PC-3 (cell line): ENCODE data around the gene KCNQ1OT1. TPM values are rescaled to one million over a fixed set of nuclear protein-coding genes. Genes with fewer than 3 reads are reported as not detected.

Experiments used
- ATAC-seq: fragments of 200-7000 bp; cut with Tn5 transposase; 2 replicates; pipeline ENCODE4 v1.9.1; 2020; ENCODE audit warnings: mild to moderate bottlenecking, moderate library complexity
- BruUV-seq: library from RNA; stranded (reverse); fragments of 400-500 nt; replicated peaks from 2 replicates; lab custom pipeline; 2021; lab: Mats Ljungman, UMichigan
- CTCF ChIA-PET: fragments of 300-600 bp; sonication (Branson Sonifier 250); formaldehyde crosslinking; loops from one replicate; lab custom pipeline; 2022; ENCODE audit warnings: antibody characterized with exemption; lab: Charles Lee
- POLR2A ChIA-PET: fragments of 300-600 bp; sonication (Branson Sonifier 250); formaldehyde crosslinking; loops from one replicate; lab custom pipeline; 2022; ENCODE audit warnings: antibody characterized with exemption; ENCODE audit not compliant: unreplicated experiment; lab: Charles Lee
- DNase-seq: peaks from one replicate; pipeline ENCODE4 v3.0.0-alpha.2; 2015
- H2AFZ ChIP-seq: fragments of 300-600 bp; sonication (generic); 2 replicates; pipeline ENCODE4 v1.6.0; 2016; ENCODE audit warnings: antibody characterized with exemption, low read length
- H3F3A ChIP-seq: fragments of 300-600 bp; sonication (generic); one replicate; pipeline ENCODE4 v1.6.0; 2017; ENCODE audit warnings: antibody characterized with exemption, low read length, control low read depth, mild to moderate bottlenecking; ENCODE audit not compliant: unreplicated experiment
- H3K27ac ChIP-seq: fragments of 300-600 bp; sonication (generic); 2 replicates; pipeline ENCODE4 v1.5.1; 2016; ENCODE audit warnings: mild to moderate bottlenecking, low read length
- H3K27me3 ChIP-seq: fragments of 300-600 bp; sonication (generic); 2 replicates; pipeline ENCODE4 v1.6.1; 2016; ENCODE audit warnings: low read length, mixed read lengths
- H3K36me3 ChIP-seq: fragments of 300-600 bp; sonication (generic); 2 replicates; pipeline ENCODE4 v1.6.1; 2016; ENCODE audit warnings: low read depth, mixed run types, low read length, mixed read lengths
- H3K4me1 ChIP-seq: fragments of 300-600 bp; sonication (generic); 2 replicates; pipeline ENCODE4 v1.5.1; 2016; ENCODE audit warnings: low read length; ENCODE audit not compliant: insufficient read depth
- H3K4me2 ChIP-seq: fragments of 300-600 bp; sonication (generic); 2 replicates; pipeline ENCODE4 v1.6.0; 2016; ENCODE audit warnings: low read length
- H3K4me3 ChIP-seq: fragments of 300-600 bp; sonication (generic); 2 replicates; pipeline ENCODE4 v1.5.1; 2016; ENCODE audit warnings: mild to moderate bottlenecking, low read length, mixed read lengths
- H3K79me2 ChIP-seq: fragments of 300-600 bp; sonication (generic); 2 replicates; pipeline ENCODE4 v1.6.1; 2017; ENCODE audit warnings: low read length, mixed read lengths
- H3K9ac ChIP-seq: fragments of 300-600 bp; sonication (generic); 2 replicates; pipeline ENCODE4 v1.6.0; 2016; ENCODE audit warnings: mild to moderate bottlenecking, low read length
- H3K9me2 ChIP-seq: fragments of 300-600 bp; sonication (generic); replicated peaks from 2 replicates; pipeline ENCODE4 v1.6.1; 2016; ENCODE audit warnings: mixed run types, low read length, mixed read lengths
- H3K9me3 ChIP-seq: fragments of 300-600 bp; sonication (generic); 2 replicates; pipeline ENCODE4 v1.6.1; 2016; ENCODE audit warnings: low read length, mixed read lengths
- H4K20me1 ChIP-seq: fragments of 300-600 bp; sonication (generic); 2 replicates; pipeline ENCODE4 v1.6.1; 2016; ENCODE audit warnings: low read length, mixed read lengths
- CTCF ChIP-seq: fragments of 300-600 bp; sonication (generic); conservative IDR thresholded peaks from 2 replicates; pipeline ENCODE4 v1.5.1; 2017; ENCODE audit warnings: antibody characterized with exemption, low read depth, mild to moderate bottlenecking, low read length
- EZH2 ChIP-seq: fragments of 300-600 bp; sonication (generic); IDR thresholded peaks from one replicate; pipeline ENCODE4 v1.6.1; 2017; ENCODE audit warnings: antibody characterized with exemption, mild to moderate bottlenecking, low read length; ENCODE audit not compliant: unreplicated experiment
- EZH2phosphoT487 ChIP-seq: fragments of 300-600 bp; sonication (generic); IDR thresholded peaks from 2 replicates; pipeline ENCODE4 v1.6.1; 2018; ENCODE audit warnings: mild to moderate bottlenecking, antibody characterized with exemption, low read length, borderline replicate concordance
- intact Hi-C: fragments of 100-400 bp; cut with micrococcal nuclease; formaldehyde crosslinking; loops from 2 replicates; pipeline ENCODE4 v1.9.0; 2023
- total RNA-seq: library from RNA; depleted of rRNA; stranded (reverse); fragments of >200 nt; gene quantifications from 2 replicates; pipeline ENCODE4 v1.2.3, GENCODE V29; 2014

Gene KCNQ1OT1
- total RNA-seq, 1 experiment from 2014 or later = 1.5 TPM

GRCh38 chr11:2681408-2682145 is 18.2 kb downstream of the KCNQ1OT1 start:
- BruUV-seq = no TSS peak
- POLR2A ChIA-PET = interaction anchor here (0.7 kb wide), 1 partner anchor 78 kb away, joined by 5 read pairs; no protein-coding TSS in a partner anchor
- peaks cover 64% of the 10 kb centered on the region for H3K79me2 ChIP-seq

GRCh38 chr11:2679011-2679676 is 20.6 kb downstream of the KCNQ1OT1 start:
- DNase-seq (no peak), ATAC-seq (no peak)
- Histone ChIP-seq H3F3A (no peaks in the 10 kb centered on the region), H3K4me3 (no peak overlapping the region), H2AFZ (no peak overlapping the region), H3K4me2 (no peak overlapping the region), H4K20me1 (0 out of 2 replicates have a peak, but pooled peaks cover 17% of the 10 kb centered on the region), H3K4me1 (no peaks in the 10 kb centered on the region), H3K27me3 (no peaks in the 10 kb centered on the region), H3K36me3 (no peaks in the 10 kb centered on the region), H3K79me2 (peaks cover 42% of the 10 kb centered on the region), H3K9me3 (no peaks in the 10 kb centered on the region), H3K9me2 (no peaks in the 10 kb centered on the region), H3K9ac (no peak overlapping the region), H3K27ac (no peak overlapping the region)
- ChIA-PET CTCF (no interaction called here), POLR2A (no interaction called here)
- no TSS peak for BruUV-seq
- intact Hi-C loops = no loop called here
- TF ChIP-seq EZH2 = no peak
- no peak for TF ChIP-seq EZH2phosphoT487
- no peak for TF ChIP-seq CTCF

More at GRCh38 chr11:2681408-2682145, 18.2 kb downstream of the KCNQ1OT1 start:
- DNase-seq = no peak
- H3K4me3 ChIP-seq = no peak overlapping the region
- H3K27me3 ChIP-seq = no peaks in the 10 kb centered on the region
- no peaks in the 10 kb centered on the region for H3K9me2 ChIP-seq
- TF ChIP-seq EZH2phosphoT487 (no peak), EZH2 (no peak), CTCF (no peak)
- no peaks in the 10 kb centered on the region for H3K36me3 ChIP-seq
- peaks cover 20% of the 10 kb centered on the region; the same call in 1 of the 2 replicates for H4K20me1 ChIP-seq
- ATAC-seq = no peak
- H3F3A ChIP-seq = no peaks in the 10 kb centered on the region
- CTCF ChIA-PET = no interaction called here
- no peak overlapping the region for H3K9ac ChIP-seq
- no peak overlapping the region for H3K4me2 ChIP-seq
- no peaks in the 10 kb centered on the region for H3K9me3 ChIP-seq
- intact Hi-C loops = no loop called here
- no peak overlapping the region for H3K27ac ChIP-seq
- H3K4me1 ChIP-seq = no peaks in the 10 kb centered on the region
- H2AFZ ChIP-seq = no peak overlapping the region
